Duodenal mucosa (tissue), 2 donors: ENCODE data around the gene SPTBN5.

Source experiments
- H3K27ac ChIP-seq: one replicate; pipeline ENCODE4 v1.7.0; 2013; ENCODE audit warnings: low read depth, low read length
- H3K27me3 ChIP-seq, 2 donors: one replicate each; pipeline ENCODE4 v1.7.0; 2013; ENCODE audit warnings: low read length in 2 of 2, control low read depth in 1 of 2; ENCODE audit not compliant: insufficient read depth in 2 of 2, control insufficient read depth in 1 of 2
- H3K36me3 ChIP-seq, 2 donors: one replicate each; pipeline ENCODE4 v1.7.0; 2013; ENCODE audit warnings: low read length in 2 of 2, control low read depth in 1 of 2; ENCODE audit not compliant: insufficient read depth in 2 of 2, control insufficient read depth in 1 of 2
- H3K4me1 ChIP-seq, 2 donors: one replicate each; pipeline ENCODE4 v1.7.0; 2013; ENCODE audit warnings: low read length in 2 of 2, control low read depth in 1 of 2; ENCODE audit not compliant: insufficient read depth in 2 of 2, control insufficient read depth in 1 of 2
- H3K4me3 ChIP-seq, 2 donors: one replicate each; pipeline ENCODE4 v1.7.0; 2013; ENCODE audit warnings: low read length in 2 of 2, low read depth in 1 of 2
- H3K9ac ChIP-seq, 2 donors: one replicate each; pipeline ENCODE4 v1.7.0; 2013; ENCODE audit warnings: low read length in 2 of 2, low read depth in 1 of 2
- H3K9me3 ChIP-seq, 2 donors: one replicate each; pipeline ENCODE4 v1.7.0; 2013; ENCODE audit warnings: low read length in 2 of 2, control low read depth in 1 of 2; ENCODE audit not compliant: control insufficient read depth in 1 of 2

SPTBN5 gene

DNA sequence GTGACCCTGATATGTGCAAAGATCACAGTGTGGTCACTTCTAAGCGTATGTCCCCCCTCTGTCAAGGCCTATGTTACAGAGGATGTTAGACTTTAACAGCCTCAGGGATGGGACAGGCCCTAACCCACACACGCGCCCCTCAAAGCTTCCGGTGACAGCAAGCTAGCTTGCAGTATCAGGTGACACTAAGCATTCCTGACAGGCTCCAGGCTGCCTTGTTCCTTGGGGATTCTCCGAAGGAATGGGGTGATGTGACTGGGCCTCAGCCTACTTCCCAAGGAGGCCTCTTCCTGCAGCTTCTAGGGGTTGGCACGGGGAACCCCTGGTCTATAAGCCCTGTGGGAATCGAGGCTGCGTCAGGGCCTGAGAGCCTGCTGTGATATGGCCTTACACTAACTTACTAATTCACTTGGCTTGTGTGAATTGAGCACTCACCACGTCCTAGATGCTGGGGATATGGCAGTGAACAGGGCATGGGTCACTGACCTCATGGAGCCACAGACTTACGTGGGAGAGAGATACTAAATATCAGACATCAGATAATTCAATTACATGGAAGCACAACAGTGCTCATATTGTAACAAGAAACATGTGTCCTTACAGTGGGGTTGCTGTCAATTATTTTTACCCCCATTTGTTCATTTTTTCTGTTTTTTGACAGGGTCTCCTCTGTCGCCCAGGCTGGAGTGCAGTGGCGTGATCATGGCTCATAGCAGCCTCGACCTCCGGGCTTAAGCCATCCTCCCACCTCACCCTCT, 11.4 kb upstream of the SPTBN5 start:
- Histone ChIP-seq H3K4me3 (no peak overlapping the region), H3K27ac (no peak overlapping the region), H3K9me3 (peaks cover 0 to 2% of the 10 kb centered on the region in 2 donors), H3K4me1 (no peaks in the 10 kb centered on the region), H3K36me3 (peaks cover 14 to 39% of the 10 kb centered on the region in 2 donors), H3K27me3 (no peaks in the 10 kb centered on the region), H3K9ac (no peak overlapping the region)

- no peak overlapping the region for H3K4me3 ChIP-seq
- peaks cover 0 to 2% of the 10 kb centered on the region in 2 donors for H3K9me3 ChIP-seq
- no peaks in the 10 kb centered on the region for H3K4me1 ChIP-seq
- H3K36me3 ChIP-seq, result peaks cover 13 to 39% of the 10 kb centered on the region in 2 donors
- H3K27me3 ChIP-seq, result no peaks in the 10 kb centered on the region
- no peak overlapping the region for H3K27ac ChIP-seq
- H3K9ac ChIP-seq, result no peak overlapping the region
Measured at GRCh38 chr15:41904541-41905005, 10.7 kb upstream of the SPTBN5 start.

DNA sequence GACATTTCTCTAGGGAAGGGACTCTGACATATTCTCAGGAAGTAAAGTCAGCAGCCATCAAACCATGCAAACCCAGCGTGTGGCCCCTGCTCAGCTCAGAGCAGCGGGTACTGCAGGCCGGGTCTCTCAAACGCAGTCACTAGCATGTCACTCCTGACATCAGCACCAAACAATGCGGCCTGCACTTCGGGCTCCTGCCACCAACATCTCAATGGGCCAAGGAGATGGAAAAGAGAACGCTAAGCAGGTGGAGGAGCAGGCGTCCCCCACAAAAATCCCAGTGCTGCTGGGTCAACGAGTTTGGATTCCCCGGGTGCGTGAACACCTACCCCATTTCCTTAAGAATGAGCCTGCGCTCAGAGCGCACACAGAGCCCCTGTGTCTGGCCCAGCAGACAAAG, 9.9 kb upstream of the SPTBN5 start:
- Histone ChIP-seq H3K4me1 (no peaks in the 10 kb centered on the region), H3K4me3 (no peak overlapping the region), H3K27me3 (no peaks in the 10 kb centered on the region), H3K27ac (no peak overlapping the region), H3K9ac (no peak overlapping the region), H3K9me3 (peaks cover 0 to 2% of the 10 kb centered on the region in 2 donors), H3K36me3 (peaks cover 7 to 31% of the 10 kb centered on the region in 2 donors)

DNA sequence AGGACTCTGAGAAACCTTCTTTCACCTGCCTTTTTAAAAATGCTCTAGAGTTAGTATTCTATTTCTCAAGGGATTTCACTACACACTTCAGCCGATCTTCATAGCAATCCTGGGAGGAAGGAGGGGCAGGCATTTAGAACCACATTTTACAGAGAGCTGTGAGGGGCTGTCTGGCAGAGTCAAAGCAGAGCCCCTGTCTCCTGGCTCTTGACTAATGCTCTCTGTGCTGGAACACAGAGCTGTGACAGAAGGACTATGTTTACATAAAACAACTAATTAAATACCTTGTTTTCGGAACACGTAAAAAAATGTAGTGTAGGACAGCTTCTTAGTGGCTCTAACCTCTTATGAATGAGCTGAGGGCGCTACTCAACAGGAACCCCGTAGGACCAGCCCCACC, 7.6 kb upstream of the SPTBN5 start:
- H3K27me3 ChIP-seq, result no peaks in the 10 kb centered on the region
- no peak overlapping the region for H3K9ac ChIP-seq
- H3K36me3 ChIP-seq, result peaks cover 4 to 14% of the 10 kb centered on the region in 2 donors
- H3K27ac ChIP-seq, result no peak overlapping the region
- H3K4me3 ChIP-seq, result no peak overlapping the region
- H3K9me3 ChIP-seq, result peaks cover 0 to under 1% of the 10 kb centered on the region in 2 donors
- no peaks in the 10 kb centered on the region for H3K4me1 ChIP-seq

- no peak overlapping the region for H3K27ac ChIP-seq
- H3K9me3 ChIP-seq, result no peaks in the 10 kb centered on the region
- no peaks in the 10 kb centered on the region for H3K27me3 ChIP-seq
- no peak overlapping the region for H3K9ac ChIP-seq
- H3K4me1 ChIP-seq, result no peaks in the 10 kb centered on the region
- peaks cover 0 to 11% of the 10 kb centered on the region in 2 donors for H3K36me3 ChIP-seq
- H3K4me3 ChIP-seq, result no peak overlapping the region
Measured at GRCh38 chr15:41900526-41901380, 6.9 kb upstream of the SPTBN5 start.

DNA sequence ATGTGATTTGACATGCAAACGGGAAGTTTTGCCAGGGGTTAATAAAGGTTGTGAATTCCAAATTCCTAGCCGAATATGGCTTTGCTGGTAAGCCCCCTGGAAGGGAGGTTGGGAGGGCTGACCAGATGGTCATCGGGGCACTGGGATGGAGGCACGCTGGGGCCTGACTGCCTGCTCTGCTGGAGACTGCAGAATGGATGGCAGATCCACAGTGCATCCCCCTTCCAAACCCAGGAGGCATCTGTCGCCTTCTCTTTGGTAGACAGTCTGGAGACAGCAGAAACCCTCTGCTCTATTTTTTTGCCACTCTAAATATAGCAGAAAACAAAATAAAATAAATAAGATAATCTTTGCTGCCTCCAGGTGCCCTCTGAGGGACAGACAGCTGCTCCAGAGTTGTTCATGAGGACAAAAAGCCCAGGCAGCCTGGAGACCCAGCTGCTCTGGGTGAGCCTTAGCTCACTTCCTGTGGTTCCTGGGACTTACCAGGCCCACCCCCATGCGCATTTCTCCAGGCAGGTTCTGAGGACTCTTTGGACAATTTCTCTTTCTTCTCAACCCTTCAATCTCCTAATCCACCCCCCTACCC, 6.1 kb upstream of the SPTBN5 start:
- H3K36me3 ChIP-seq, result peaks cover 0 to 11% of the 10 kb centered on the region in 2 donors

DNA sequence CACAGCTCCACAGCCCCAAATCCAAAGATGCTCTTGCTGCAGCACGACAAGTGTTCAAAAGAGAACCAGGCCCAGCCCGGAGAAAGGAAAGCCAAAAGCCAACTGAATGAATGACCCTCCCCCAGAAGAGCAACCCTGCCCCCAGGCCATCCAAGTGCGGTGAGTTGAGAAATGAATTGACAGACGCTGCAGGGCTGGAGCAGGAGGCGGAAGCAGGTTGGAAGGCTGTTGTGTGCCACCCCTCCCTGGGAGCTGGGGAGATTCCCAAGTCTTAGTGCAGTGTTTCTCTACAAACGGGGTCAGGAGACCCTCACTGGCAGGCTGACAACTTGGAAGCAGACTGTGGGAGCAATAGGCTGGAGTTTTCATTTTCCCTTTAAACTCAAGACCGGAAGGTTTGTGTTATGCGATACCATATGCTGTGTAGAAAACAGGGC, 3.5 kb upstream of the SPTBN5 start:
- Histone ChIP-seq H3K27me3 (no peaks in the 10 kb centered on the region), H3K4me3 (no peak overlapping the region), H3K4me1 (peaks cover 0 to 22% of the 10 kb centered on the region in 2 donors), H3K36me3 (peaks cover 0 to 11% of the 10 kb centered on the region in 2 donors), H3K9me3 (no peaks in the 10 kb centered on the region), H3K27ac (no peak overlapping the region), H3K9ac (no peak overlapping the region)

More for the DNA sequence above, 6.1 kb upstream of the SPTBN5 start:
- H3K9ac ChIP-seq, result no peak overlapping the region
- no peak overlapping the region for H3K27ac ChIP-seq
- peaks cover 0 to 2% of the 10 kb centered on the region in 2 donors for H3K4me1 ChIP-seq
- H3K9me3 ChIP-seq, result no peaks in the 10 kb centered on the region
- H3K27me3 ChIP-seq, result no peaks in the 10 kb centered on the region
- no peak overlapping the region for H3K4me3 ChIP-seq

GRCh38 chr15:41896566-41896965, 2.7 kb upstream of the SPTBN5 start:
- no peaks in the 10 kb centered on the region for H3K9me3 ChIP-seq
- H3K27ac ChIP-seq, result no peak overlapping the region
- peaks cover 0 to 11% of the 10 kb centered on the region in 2 donors for H3K36me3 ChIP-seq
- peaks cover 0 to 22% of the 10 kb centered on the region in 2 donors for H3K4me1 ChIP-seq
- H3K27me3 ChIP-seq, result no peaks in the 10 kb centered on the region
- no peak overlapping the region for H3K9ac ChIP-seq
- H3K4me3 ChIP-seq, result no peak overlapping the region

GRCh38 chr15:41895957-41896356, 2.1 kb upstream of the SPTBN5 start:
- H3K27ac ChIP-seq, result no peak overlapping the region
- H3K9ac ChIP-seq, result no peak overlapping the region
- peaks cover 0 to 22% of the 10 kb centered on the region in 2 donors for H3K4me1 ChIP-seq
- H3K4me3 ChIP-seq, result no peak overlapping the region
- H3K36me3 ChIP-seq, result peaks cover 0 to 5% of the 10 kb centered on the region in 2 donors
- H3K9me3 ChIP-seq, result no peaks in the 10 kb centered on the region
- no peaks in the 10 kb centered on the region for H3K27me3 ChIP-seq

- Histone ChIP-seq H3K27me3 (no peaks in the 10 kb centered on the region), H3K36me3 (peaks cover 0 to under 1% of the 10 kb centered on the region in 2 donors), H3K9me3 (no peaks in the 10 kb centered on the region), H3K9ac (no peak overlapping the region), H3K4me1 (peaks cover 0 to 22% of the 10 kb centered on the region in 2 donors), H3K4me3 (no peak overlapping the region), H3K27ac (no peak overlapping the region)
Measured at GRCh38 chr15:41895491-41895890, 1.6 kb upstream of the SPTBN5 start.
